Ovary (tissue), 3 donors: Measurements from ENCODE around the gene RASGRP1.

Experiments
- POLR2A ChIP-seq: fragments of 450-650 bp; IDR thresholded peaks from one replicate; pipeline ENCODE4 v1.6.1; 2017; ENCODE audit warnings: antibody characterized with exemption, mild to moderate bottlenecking, moderate library complexity
- TF ChIP-seq, protein P1 (sequence below), 3 donors: fragments of 450-650 bp in 2 of 3; fragments of 200-600 bp in 1 of 3; IDR thresholded peaks; one replicate each; pipeline versions ENCODE4 v1.5.1 to v1.8.0; 2016 to 2022; ENCODE audit warnings: antibody characterized with exemption in 3 of 3, mild to moderate bottlenecking in 1 of 3
- donor health status: DM: no; HTN: no; CAD: no.

DNA sequence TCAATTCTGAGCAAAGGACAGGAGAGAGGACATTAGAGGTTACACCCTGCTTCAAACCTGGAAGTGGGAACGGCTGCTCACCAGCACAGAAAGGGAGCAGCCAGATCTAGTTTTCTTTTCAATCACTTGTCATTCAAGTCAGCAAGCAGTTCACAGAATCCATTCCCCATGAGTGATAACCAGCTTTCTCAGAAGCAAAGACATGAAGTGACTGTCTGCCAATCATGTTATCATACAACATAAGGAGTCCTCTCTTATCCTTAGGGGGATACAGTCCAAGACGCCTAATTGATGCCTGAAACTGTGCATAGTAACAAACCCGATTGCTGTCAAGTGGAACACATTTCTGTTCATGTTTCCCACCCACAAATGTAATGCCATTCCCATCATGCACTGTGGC, 56.0 kb downstream of the RASGRP1 start:
- TF ChIP-seq, protein P1, sequence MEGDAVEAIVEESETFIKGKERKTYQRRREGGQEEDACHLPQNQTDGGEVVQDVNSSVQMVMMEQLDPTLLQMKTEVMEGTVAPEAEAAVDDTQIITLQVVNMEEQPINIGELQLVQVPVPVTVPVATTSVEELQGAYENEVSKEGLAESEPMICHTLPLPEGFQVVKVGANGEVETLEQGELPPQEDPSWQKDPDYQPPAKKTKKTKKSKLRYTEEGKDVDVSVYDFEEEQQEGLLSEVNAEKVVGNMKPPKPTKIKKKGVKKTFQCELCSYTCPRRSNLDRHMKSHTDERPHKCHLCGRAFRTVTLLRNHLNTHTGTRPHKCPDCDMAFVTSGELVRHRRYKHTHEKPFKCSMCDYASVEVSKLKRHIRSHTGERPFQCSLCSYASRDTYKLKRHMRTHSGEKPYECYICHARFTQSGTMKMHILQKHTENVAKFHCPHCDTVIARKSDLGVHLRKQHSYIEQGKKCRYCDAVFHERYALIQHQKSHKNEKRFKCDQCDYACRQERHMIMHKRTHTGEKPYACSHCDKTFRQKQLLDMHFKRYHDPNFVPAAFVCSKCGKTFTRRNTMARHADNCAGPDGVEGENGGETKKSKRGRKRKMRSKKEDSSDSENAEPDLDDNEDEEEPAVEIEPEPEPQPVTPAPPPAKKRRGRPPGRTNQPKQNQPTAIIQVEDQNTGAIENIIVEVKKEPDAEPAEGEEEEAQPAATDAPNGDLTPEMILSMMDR (IDR thresholded peaks at IDR 0.05), result no peak
- no peak for TF ChIP-seq POLR2A
